CD4-positive, alpha-beta T cell treated with Interferon alpha-2 for 1 hour (primary cell): ENCODE measurements around the gene HAGH.

Source experiments
- DNase-seq, 2 donors: peaks; one replicate each; pipeline ENCODE4 v3.0.0-alpha.2; 2020 to 2022

HAGH gene

DNA sequence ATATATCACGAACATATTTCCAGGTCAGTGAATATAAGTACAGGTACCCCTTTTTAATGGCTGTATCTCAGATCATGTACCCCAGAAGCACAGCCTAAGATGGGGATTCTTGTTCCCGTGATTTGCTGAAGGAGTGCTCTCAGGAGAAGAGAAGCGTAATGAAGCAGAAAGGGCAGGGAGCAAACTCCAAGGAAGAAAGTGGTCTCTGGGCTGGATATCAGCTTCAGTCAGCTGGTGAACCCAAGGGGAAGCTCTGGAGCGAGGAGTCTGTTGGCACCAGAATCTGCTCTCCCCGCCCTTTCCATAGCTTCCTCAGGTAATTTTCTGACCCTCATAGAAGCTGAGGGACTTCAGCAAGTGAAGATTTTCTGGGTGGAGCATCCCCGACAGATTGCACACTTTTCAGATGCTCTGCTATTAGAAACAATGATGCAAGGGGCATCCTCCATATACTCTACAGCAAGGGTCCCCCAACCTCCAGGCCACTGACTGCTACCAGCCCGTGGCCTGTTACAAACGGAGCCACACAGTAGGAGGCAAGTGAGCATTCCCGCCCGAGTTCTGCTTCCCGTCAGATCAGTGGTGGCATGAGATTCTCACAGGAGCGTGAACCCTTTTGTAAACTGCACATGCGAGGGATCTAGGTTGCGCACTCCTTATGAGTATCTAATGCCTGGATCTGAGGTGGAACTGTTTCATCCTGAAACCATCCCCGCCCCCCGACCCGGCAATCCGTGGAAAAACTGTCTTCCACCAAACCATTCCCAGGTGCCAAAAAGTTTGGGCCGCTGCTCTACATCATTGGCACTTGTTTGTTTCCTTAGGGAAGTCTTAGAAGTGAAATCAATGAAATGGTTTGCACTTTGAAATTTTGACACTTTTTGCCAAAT, 4.8 kb upstream of the HAGH start:
- no peak for DNase-seq

- no peak for DNase-seq
These were observed 3.6 kb upstream of the HAGH start for GRCh38 chr16:1830213-1830612.

GRCh38 chr16:1828645-1829410, 2.2 kb upstream of the HAGH start:
- DNase-seq: no peak

DNA sequence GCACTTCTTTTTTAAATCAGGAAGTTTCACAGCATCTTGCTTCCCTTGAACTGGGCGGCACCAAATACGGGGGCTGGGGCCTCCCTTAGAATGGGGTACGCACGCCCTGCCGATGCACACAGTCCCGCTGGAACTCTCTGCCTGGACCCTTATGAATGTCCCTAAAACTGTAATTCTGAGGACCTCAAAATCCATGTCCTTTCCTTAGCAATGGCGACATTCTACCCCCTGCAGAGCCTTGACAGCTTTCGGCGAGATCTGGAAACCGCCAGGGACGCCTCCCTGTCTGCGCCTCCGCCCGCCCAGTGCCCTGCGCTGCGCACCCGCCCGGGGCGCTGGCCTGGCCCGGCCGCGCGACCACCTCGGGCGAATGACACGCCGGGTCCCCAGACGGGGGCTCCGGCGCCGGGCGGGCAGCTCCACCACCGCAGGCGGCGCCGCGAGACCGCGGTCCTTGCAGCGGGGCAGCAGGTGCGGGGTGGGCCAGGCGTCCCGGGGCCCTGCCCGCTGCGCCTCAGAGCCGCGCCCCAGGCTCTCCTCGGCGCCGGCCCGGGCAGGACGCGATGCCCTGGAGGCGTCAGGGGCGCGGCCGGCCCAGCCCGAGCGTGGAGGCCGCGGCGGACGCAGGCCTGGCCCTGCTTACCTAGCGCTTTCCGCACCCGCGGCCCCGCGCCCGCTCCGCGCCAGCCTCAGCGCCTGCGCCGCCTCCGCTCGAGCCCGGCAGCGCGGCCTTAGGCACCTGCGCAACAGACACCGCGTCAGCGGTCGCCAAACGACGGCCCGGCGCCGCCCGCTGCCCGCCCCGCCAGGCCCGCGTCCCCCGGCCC, 548 bp downstream of the HAGH start:
- peak in 1 of 2 donors; percentile 79 for DNase-seq

- DNase-seq: no peak
These were observed 1.2 kb downstream of the HAGH start for GRCh38 chr16:1825381-1825863.

DNA sequence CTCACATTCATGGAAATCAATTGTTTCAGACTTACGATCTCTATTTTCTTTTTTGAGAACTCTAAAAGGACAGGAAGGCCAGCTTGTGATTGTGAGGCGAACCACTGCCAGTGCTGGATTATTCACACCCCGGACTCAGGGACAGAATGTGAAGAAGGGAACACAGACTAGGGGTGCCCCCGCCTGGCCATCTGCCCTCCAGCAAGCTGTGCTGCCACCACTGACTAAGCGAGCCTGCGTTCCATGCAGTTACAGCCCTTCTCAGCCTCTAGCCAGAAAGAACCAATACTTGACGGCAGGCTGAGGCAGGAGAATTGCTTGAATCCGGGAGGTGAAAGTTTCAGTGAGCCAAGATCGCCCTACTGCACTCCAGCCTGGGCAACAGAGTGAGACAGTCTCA, 2.8 kb downstream of the HAGH start:
- DNase-seq: no peak

- no peak for DNase-seq
These were observed 3.8 kb downstream of the HAGH start for GRCh38 chr16:1822801-1823200.

- no peak for DNase-seq
These were observed 4.6 kb downstream of the HAGH start for GRCh38 chr16:1821861-1822611.

DNA sequence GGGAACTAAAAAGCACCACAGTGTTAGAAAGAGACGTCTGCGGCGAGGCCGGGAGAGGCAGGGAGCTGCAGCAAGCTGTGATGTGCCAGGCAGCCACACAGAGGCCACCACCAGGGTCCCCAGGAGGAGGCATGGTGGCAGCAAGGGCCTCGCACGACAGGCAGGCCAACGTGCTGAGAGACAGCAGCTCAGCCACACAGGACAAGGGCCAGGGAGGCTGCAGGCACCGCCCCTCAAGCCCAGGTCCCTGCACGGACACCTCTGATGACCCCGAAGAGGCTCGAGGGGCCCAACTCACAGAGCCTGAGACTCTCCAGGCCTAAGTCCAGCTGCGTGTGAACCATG, 5.7 kb downstream of the HAGH start:
- DNase-seq: no peak

- no peak for DNase-seq
These were observed 6.3 kb downstream of the HAGH start for GRCh38 chr16:1820096-1820945.

DNA sequence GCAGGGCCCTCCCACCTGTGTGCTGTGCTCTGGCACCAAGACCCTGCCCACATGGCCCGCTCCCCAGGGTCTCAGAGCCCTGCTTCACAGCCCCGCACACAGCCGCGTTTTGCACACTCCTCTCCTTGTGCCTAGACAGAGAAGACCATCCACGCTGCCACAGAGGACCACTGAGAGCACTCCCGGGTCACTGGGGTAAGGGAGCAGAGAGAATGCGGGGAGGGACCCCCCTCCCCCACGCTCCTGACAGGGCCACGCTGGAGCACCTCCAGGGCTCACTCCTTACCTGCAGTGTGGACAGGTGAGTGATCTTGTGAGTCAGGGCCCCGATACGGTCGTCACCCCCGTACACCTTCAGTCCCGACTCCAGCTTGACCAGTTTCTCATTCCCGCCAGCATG, 7.0 kb downstream of the HAGH start:
- DNase-seq: no peak

- DNase-seq: no peak
These were observed 7.6 kb downstream of the HAGH start for GRCh38 chr16:1818873-1819525.

GRCh38 chr16:1818204-1818872, 8.3 kb downstream of the HAGH start:
- no peak for DNase-seq

DNA sequence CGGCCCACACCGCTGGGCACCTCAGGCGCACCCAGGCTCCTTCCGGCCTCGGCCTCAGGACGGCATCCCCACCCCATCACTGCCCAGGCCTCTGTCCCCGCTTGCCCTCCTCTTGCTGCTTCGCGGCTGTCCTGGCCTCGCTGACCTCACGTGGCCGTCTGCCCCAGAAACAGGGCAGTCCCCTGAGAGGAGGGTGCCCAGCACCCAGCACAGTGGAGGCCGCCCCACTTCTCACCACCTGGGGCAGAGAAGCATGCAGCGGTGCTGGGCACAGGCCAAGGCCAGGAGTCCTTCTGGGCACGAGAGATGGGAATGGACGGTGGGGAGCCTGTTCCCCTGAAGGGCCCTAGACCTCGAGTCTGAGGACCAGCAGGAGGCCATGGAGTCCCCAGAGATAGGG, 8.9 kb downstream of the HAGH start:
- DNase-seq: no peak

DNA sequence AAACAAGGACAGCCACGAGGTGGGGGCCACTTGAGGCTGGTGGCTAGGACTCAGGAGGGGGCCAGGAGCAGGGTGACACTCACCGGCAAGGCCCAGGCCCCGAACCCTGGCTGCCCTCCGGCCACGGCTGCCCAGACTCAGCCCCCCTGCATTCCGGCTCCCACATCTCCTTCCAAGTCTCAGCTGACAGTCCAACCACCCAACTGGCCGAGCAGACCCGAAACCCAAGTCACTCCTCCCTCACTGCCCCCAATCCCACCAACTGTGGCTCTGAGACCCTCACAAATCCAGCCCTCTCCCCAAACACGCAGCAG, 9.4 kb downstream of the HAGH start:
- DNase-seq: no peak

DNA sequence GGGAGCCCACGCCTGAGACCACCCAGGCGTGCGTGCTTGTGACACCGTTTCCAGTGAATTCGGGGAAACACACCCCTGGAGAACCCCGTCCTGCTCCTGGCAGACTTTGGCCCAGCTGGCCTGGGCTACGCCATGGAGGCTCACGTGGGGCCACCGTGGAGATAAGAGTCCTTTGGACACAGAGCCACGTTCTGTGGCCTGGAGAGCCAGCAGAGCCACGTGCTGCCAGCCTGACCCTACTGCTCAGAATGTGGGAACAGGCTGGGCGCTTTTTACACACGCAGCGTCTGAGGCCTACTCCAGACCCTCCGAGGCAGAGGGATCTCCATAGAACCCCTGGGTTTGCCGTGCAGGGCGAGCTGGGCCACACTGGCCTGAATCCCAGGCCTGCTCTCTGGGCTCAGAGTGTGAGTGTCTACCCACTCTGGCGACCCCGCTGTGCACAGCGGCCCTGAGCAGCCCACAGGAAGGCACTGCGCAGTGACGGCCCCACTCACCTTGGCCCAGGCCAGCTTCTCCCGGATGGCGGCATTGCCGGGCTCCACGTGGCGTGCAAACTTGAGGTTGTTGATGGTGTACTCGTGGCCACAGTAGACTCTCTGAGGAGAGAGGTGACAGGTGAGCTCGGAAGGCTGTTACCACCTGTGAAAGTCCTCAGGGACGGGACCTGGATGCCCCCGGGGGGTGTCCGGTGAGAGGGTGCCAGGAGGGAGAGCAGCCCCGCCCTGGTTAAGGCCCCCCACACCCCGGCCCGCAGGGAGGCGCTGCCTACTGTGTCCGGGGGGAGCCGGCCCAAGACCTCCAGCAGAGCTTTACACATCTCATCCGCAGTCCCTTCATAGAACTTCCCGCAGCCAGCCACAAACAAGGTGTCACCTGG, 10.0 kb downstream of the HAGH start:
- no peak for DNase-seq

DNA sequence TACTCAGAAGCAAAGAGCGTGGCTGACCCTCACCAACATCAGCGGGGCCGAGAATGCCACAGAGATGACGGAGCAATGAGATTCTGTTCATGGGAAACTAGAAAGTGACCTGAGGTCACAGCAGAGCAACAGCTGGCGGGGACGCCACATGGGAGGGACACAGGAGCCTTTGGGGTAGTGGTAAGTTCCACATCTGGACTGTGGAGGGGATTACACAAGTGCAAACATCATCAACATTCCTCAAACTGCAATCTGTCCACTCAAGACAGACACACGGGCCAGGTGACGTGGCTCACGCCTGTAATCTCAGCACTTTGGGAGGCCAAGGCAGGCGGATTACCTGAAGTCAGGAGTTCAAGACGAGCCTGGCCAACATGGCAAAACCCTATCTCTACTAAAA, 11.2 kb downstream of the HAGH start:
- DNase-seq: no peak

- DNase-seq: peak; percentile 35 to 47
These were observed 13.9 kb downstream of the HAGH start for GRCh38 chr16:1812732-1813163.

DNA sequence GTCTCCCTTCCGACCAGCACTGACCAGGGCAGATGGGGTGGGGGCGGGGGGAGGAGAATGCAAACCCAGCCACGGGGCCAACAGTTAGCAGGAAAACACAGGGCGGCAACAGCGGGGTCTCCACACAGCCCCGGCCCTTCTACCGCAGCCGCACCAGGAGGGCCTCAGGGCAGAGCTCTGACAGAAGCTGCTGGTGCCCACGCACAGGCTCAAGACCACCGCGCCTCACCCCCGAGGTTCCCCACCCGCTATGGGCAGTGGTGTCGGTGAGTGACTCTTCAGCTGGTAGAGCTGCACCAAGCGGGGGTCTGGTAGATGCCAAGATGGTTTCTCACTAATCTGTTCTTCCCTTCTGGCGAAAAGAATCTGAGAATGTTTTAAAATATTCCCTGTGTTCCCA, 16.1 kb downstream of the HAGH start:
- DNase-seq: no peak
